NCI-H526 treated with DMSO at 0.1 percent for 48 hours (cell line): ENCODE measurements around the gene CADPS2.
A peak's percentile ranks its signal among the peaks of the same experiment; 100 is the strongest.

ENCODE experiments used
- DNase-seq: peaks from one replicate; lab custom pipeline; 2025; lab: John Stamatoyannopoulos, UW

The CADPS2 gene

GRCh38 chr7:122310119-122311021 lies 575.9 kb downstream of the CADPS2 start:
- DNase-seq = no peak

DNA sequence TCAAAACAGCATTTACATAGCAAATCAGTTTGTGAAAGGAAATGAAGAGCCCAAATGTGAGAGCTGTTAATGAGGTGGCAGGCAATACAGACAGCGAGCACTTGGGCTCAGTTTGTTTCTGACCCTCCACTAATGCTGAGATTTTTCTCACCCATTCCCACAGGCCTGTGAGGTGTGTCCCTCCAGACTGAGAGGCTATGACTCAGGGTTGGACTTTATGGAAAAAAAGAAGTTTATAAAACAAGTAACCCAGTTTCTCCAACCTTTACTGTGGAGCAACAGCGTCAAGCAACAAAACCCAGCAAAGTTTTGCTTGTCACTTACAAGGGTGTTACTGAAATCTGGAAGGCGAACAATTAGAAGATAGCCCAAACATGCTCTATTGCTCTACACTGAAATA lies 576.8 kb downstream of the CADPS2 start:
- DNase-seq = no peak

GRCh38 chr7:122307228-122307621 lies 579.0 kb downstream of the CADPS2 start:
- no peak for DNase-seq

GRCh38 chr7:122306320-122307227 lies 579.7 kb downstream of the CADPS2 start:
- no peak for DNase-seq

- peak; percentile 62 for DNase-seq
These were observed 580.6 kb downstream of the CADPS2 start for GRCh38 chr7:122305475-122306319.

- DNase-seq = peak; percentile 30
These were observed 581.3 kb downstream of the CADPS2 start for GRCh38 chr7:122304996-122305421.

GRCh38 chr7:122304319-122304975 lies 581.8 kb downstream of the CADPS2 start, which contains the start of gene FEZF1:
TSS of gene FEZF1 (minus strand) at chr7:122304750. CDS start at chr7:122304437, 313 bp downstream.
- DNase-seq = peak; percentile 39

GRCh38 chr7:122303531-122304318 lies 582.5 kb downstream of the CADPS2 start:
- no peak for DNase-seq

DNA sequence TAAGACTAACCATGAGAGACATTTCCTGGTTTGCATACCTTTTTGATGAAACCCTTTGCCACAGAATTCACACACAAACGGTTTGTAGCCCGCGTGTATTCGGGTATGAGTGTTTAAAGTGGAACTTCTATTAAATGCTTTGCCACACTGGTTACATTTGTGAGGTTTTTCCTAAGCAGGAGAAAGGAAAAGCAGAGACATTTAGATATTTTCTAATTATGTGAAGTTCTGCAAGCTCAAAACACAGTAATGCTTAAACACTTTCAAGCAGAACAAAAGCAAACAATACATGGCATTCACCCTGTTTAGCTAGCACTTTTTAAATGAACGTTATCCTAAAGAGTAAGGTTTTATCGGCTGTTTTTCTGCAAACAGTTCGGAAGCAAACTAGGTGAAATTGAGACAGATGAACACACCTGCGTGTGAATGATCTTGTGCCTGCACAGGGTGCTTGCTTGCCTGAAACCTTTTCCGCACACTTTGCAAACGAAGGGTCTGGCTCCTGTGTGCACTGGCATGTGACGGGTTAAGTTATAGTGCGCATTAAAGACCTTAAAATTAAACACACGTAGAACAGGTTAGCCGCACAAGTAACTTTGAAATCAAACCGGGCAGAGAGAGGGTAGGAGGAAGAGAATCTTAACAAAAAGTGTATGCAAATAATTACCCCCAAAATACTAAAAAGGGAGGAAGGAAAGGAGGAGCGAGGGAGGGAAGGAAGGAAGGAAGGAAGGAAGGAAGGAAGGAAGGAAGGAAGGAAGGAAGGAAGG lies 583.3 kb downstream of the CADPS2 start:
- DNase-seq = no peak

- no peak for DNase-seq
These were observed 584.2 kb downstream of the CADPS2 start for GRCh38 chr7:122301858-122302760.

- DNase-seq = no peak
These were observed 585.1 kb downstream of the CADPS2 start for GRCh38 chr7:122300956-122301833.

DNA sequence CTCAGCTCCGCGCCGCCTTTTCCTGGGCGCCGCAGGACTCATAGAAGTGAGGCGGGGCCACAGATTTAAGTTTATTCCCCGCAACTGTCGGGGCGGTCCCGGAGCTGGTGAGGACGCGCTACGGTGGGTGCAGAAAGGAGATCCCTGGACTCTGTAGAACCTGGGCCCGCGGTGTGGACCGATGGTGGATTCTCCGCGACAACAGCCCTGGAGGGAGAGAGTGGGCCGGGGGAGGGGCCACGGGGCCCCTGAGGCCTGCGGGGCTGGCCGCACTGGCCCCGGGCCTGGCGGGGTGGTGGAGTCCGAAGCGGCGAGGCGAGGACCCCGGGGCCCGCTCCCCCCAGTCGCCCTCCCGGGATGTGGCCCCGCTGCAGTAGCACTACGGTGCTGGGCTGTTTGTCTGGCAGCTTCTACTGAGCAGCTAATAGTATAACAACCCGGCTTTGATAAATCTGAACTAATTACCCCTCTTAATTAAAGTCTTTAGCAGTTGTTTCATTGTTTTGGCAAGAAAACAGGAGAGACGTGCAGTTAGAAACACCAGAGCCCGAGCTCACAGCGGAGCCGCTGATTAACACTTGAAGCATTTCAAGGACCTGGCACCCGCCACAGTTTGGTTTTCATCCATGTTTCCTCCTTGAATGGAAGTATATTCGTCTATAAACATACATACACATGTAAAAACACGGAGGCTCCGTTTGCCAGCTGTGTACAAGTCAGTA lies 585.9 kb downstream of the CADPS2 start:
- DNase-seq = no peak

- no peak for DNase-seq
These were observed 586.5 kb downstream of the CADPS2 start for GRCh38 chr7:122299624-122300210.

GRCh38 chr7:122298618-122299017 lies 587.6 kb downstream of the CADPS2 start:
- DNase-seq = no peak

DNA sequence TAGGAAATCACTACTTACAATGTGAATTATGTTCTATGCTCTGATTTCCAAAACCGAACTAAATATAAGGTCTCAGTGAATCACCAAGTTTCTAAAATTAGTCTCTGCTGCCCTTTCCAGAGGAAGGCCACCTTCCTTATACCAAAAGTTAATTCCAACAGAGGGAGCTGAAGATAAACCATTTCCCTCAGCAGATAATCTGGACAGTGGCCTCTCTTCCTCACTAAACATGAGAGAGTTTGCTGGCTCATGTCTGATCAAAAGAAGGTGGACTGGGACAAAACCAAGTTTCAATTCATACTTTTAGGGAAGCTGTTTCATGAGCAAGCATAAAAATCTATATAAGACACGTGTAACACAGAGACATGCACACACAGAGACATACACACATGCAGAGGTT lies 588.1 kb downstream of the CADPS2 start:
- no peak for DNase-seq

DNA sequence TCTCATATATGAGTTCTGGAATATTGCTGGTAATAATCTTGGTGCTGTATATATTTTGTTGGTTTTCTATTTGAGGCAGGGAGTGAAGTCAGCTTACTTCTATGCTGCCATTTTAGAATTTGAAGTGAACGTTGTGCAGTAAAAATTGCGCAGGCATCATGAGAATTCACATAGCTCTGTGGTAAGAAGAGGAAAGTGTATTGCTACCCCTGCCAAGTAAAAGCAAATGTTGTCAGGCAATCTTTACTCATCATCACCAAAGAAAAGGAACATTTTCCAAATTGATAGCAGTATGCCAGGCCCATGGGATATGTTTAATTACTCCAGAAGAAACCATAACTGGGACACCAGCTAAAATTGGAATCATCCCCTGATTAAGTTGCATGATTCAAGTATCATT lies 595.1 kb downstream of the CADPS2 start:
- no peak for DNase-seq
